HG02840 (cell line): ENCODE data around the gene HIP1.
"Not testable (repeated sequence)": the region's sequence is repeated elsewhere in the genome, so short reads cannot be mapped to it uniquely, and the experiment has no call there.

Experiments used
- ATAC-seq: cut with Tn5 transposase; IDR thresholded peaks from one replicate; pipeline ENCODE4 v1.9.1; 2021; ENCODE audit warnings: mild to moderate bottlenecking, moderate library complexity, moderate number of reproducible peaks; ENCODE audit not compliant: unreplicated experiment, low FRiP score

Gene HIP1

GRCh38 chr7:75591467-75592255 lies 147.1 kb downstream of the HIP1 start:
- ATAC-seq = no peak

- ATAC-seq = no peak
Measured at GRCh38 chr7:75590373-75591005, 148.3 kb downstream of the HIP1 start.

- no peak for ATAC-seq
Measured at GRCh38 chr7:75584354-75584753, 154.4 kb downstream of the HIP1 start.

- no peak for ATAC-seq
Measured at GRCh38 chr7:75583255-75583654, 155.5 kb downstream of the HIP1 start.

GRCh38 chr7:75579899-75580298 lies 158.8 kb downstream of the HIP1 start:
- no peak for ATAC-seq

- no peak for ATAC-seq
Measured at GRCh38 chr7:75578081-75578480, 160.7 kb downstream of the HIP1 start.

GRCh38 chr7:75575488-75576121 lies 163.1 kb downstream of the HIP1 start:
- ATAC-seq = no peak

GRCh38 chr7:75573477-75574019 lies 165.2 kb downstream of the HIP1 start:
- no peak for ATAC-seq

GRCh38 chr7:75572814-75573213 lies 165.9 kb downstream of the HIP1 start:
- no peak for ATAC-seq

- ATAC-seq = no peak
Measured at GRCh38 chr7:75572396-75572795, 166.3 kb downstream of the HIP1 start.

- no peak for ATAC-seq
Measured at GRCh38 chr7:75571209-75571608, 167.5 kb downstream of the HIP1 start.

GRCh38 chr7:75569629-75570282 lies 169.0 kb downstream of the HIP1 start:
- ATAC-seq = not testable (repeated sequence)

GRCh38 chr7:75567948-75568595 lies 170.7 kb downstream of the HIP1 start:
- ATAC-seq = no peak

GRCh38 chr7:75565132-75565837 lies 173.5 kb downstream of the HIP1 start:
- ATAC-seq = no peak

GRCh38 chr7:75563171-75563570 lies 175.6 kb downstream of the HIP1 start:
- ATAC-seq = no peak

GRCh38 chr7:75559976-75560365 lies 178.8 kb downstream of the HIP1 start:
- ATAC-seq = no peak

- no peak for ATAC-seq
Measured at GRCh38 chr7:75559355-75559975, 179.3 kb downstream of the HIP1 start.

- not testable (repeated sequence) for ATAC-seq
Measured at GRCh38 chr7:75556835-75557234, 181.9 kb downstream of the HIP1 start.

- no peak for ATAC-seq
Measured at GRCh38 chr7:75555736-75556135, 183.0 kb downstream of the HIP1 start.
